HepG2 (cell line): ENCODE data around the gene CHST3. TPM values are rescaled to one million over a fixed set of nuclear protein-coding genes. Genes with fewer than 3 reads are reported as not detected.
A peak's percentile ranks its signal among the peaks of the same experiment; 100 is the strongest.

Source experiments
- ELF4 ChIP-seq: sonication (generic); formaldehyde crosslinking; IDR thresholded peaks from 2 replicates; pipeline ENCODE4 v1.5.0; 2020; ENCODE audit warnings: missing genetic modification reagents, mild to moderate bottlenecking, moderate library complexity, borderline replicate concordance
- FLYWCH1 ChIP-seq: sonication (generic); formaldehyde crosslinking; IDR thresholded peaks from 2 replicates; pipeline ENCODE4 v1.8.1; 2023; ENCODE audit warnings: mild to moderate bottlenecking, missing genetic modification reagents
- MAX ChIP-seq: IDR thresholded peaks from 2 replicates; pipeline ENCODE4 v1.6.1; 2012; ENCODE audit warnings: inconsistent platforms
- MED1 ChIP-seq: sonication (generic); formaldehyde crosslinking; IDR thresholded peaks from 2 replicates; pipeline ENCODE4 v1.4.0; 2020; ENCODE audit warnings: missing genetic modification reagents
- MTF2 ChIP-seq: sonication (generic); formaldehyde crosslinking; IDR thresholded peaks from 2 replicates; pipeline ENCODE4 v1.5.0; 2020; ENCODE audit warnings: missing genetic modification reagents, borderline replicate concordance
- TFDP1 ChIP-seq: IDR thresholded peaks from 2 replicates; pipeline ENCODE4 v1.6.1; 2016; ENCODE audit warnings: missing compliant biosample characterization, missing genetic modification reagents, borderline replicate concordance
- TGIF2 ChIP-seq: IDR thresholded peaks from 2 replicates; pipeline ENCODE4 v1.6.1; 2016; ENCODE audit warnings: control low read depth, missing compliant biosample characterization
- YEATS4 ChIP-seq: sonication (generic); formaldehyde crosslinking; IDR thresholded peaks from 2 replicates; pipeline ENCODE4 v1.4.0; 2020; ENCODE audit warnings: missing genetic modification reagents, borderline replicate concordance
- YY1 ChIP-seq: IDR thresholded peaks from 2 replicates; pipeline ENCODE4 v1.6.1; 2011; ENCODE audit warnings: low read length, low read depth, moderate library complexity, mild to moderate bottlenecking; ENCODE audit not compliant: insufficient read depth, insufficient replicate concordance
- ZBTB7A ChIP-seq: sonication (generic); formaldehyde crosslinking; IDR thresholded peaks from 2 replicates; pipeline ENCODE4 v1.8.0; 2022; ENCODE audit warnings: mild to moderate bottlenecking, missing genetic modification reagents
- ZHX1 ChIP-seq: sonication (generic); formaldehyde crosslinking; IDR thresholded peaks from 2 replicates; pipeline ENCODE4 v1.8.1; 2022; ENCODE audit warnings: low read depth, mild to moderate bottlenecking, missing genetic modification reagents
- ZNF235 ChIP-seq: sonication (generic); formaldehyde crosslinking; IDR thresholded peaks from 2 replicates; pipeline ENCODE4 v1.8.1; 2023; ENCODE audit warnings: mild to moderate bottlenecking, missing genetic modification reagents, borderline replicate concordance
- ZNF484 ChIP-seq: sonication (generic); formaldehyde crosslinking; IDR thresholded peaks from 2 replicates; pipeline ENCODE4 v1.5.1; 2020; ENCODE audit warnings: mild to moderate bottlenecking, low read depth, missing genetic modification reagents, borderline replicate concordance
- ZNF75D ChIP-seq: sonication (generic); formaldehyde crosslinking; IDR thresholded peaks from 2 replicates; pipeline ENCODE4 v1.8.1; 2023; ENCODE audit warnings: missing genetic modification reagents, mild to moderate bottlenecking, borderline replicate concordance
- ZNF83 ChIP-seq: sonication (generic); formaldehyde crosslinking; IDR thresholded peaks from 2 replicates; pipeline ENCODE4 v1.4.0; 2020; ENCODE audit warnings: missing genetic modification reagents, mild to moderate bottlenecking, borderline replicate concordance
- polyA plus RNA-seq, 8 experiments: library from polyadenylated mRNA; depleted of rRNA in 3 of 8; stranded (reverse) in 7 of 8; unstranded in 1 of 8; fragments of >200 nt; fragmentation: Illumina TruSeq in 4 of 8; extraction: Trizol in 4 of 8; gene quantifications; 2 replicates each; pipeline versions ENCODE4 v1.2.1 to v1.2.3, GENCODE V29; 2011 to 2016; ENCODE audit warnings: low read depth in 4 of 8, missing spikeins in 1 of 8, mixed read lengths in 1 of 8; ENCODE audit not compliant: insufficient read depth in 1 of 8
- total RNA-seq, 5 experiments: library from RNA; depleted of rRNA; stranded (reverse); fragments of >200 nt; fragmentation: Illumina TruSeq; extraction: Trizol; gene quantifications; 2 replicates each; pipeline ENCODE4 v1.2.3, GENCODE V29; 2016; ENCODE audit warnings: low read depth in 1 of 5
- TF ChIP-seq, protein P1 (sequence below): sonication (generic); formaldehyde crosslinking; IDR thresholded peaks from 2 replicates; pipeline ENCODE4 v1.5.1; 2020; ENCODE audit warnings: missing genetic modification reagents, mild to moderate bottlenecking, borderline replicate concordance
- TF ChIP-seq, protein P2 (sequence below): sonication (generic); formaldehyde crosslinking; IDR thresholded peaks from 2 replicates; pipeline ENCODE4 v1.5.0; 2020; ENCODE audit warnings: missing genetic modification reagents
- TF ChIP-seq, protein P3 (sequence below): sonication (generic); formaldehyde crosslinking; IDR thresholded peaks from 2 replicates; pipeline ENCODE4 v1.5.0; 2020; ENCODE audit warnings: mild to moderate bottlenecking, missing genetic modification reagents
- TF ChIP-seq, protein P4 (sequence below): sonication (generic); formaldehyde crosslinking; IDR thresholded peaks from 2 replicates; pipeline ENCODE4 v1.4.0; 2020; ENCODE audit warnings: mild to moderate bottlenecking, missing genetic modification reagents

The CHST3 gene
- total and polyA plus RNA-seq, 2 of the 13 experiments (the other 11 are each of a cell fraction or from before 2014, with no cell fraction given), result 7.2 to 18.7 TPM

DNA sequence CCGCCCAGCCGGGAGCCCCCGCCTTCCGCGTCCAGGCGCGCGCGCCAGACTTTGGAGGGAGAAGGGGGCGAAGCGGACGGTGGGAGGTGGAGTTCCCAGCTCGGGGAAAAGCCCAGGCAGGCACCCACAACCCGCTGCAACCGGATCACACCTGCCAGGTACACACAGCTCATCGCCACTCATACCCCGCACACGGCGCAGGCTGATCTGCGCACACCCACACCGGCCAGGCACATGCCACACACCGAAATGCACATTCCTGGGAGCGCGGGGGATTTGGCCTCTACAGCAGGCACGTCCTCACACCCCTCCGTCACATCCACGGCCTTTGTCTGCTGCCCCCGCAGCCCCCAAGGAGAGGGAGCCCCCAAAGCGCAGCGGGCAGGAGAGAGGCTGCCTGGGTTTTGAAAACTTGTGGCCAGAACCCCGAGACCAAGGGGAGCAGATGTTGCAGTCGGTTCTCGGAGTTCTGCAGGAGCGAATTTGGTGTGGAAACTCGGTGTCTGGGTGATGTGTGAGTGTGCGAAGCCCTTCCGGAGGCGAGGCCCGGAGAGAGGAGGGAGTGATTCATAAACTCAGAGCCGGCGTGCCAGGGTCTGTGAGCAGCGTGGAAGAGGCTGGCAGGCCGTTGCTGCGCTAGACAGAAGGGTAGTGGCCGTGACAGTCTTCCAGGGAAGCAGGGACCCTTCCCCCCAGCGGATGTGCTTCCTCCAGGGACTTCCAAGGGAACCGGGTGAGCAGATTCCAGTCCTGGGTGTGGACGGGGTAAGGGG is 734 bp downstream of the CHST3 start (continued):
- TF ChIP-seq TGIF2, result no peak
- no peak for TF ChIP-seq MTF2 (CRISPR knock-in tag)
- TF ChIP-seq ZNF83, result no peak
- TF ChIP-seq MED1 (CRISPR knock-in tag), result no peak
- peak; percentile 29; the same call in 1 of the 2 replicates for TF ChIP-seq ZHX1 (CRISPR knock-in tag)
- no peak for TF ChIP-seq FLYWCH1 (CRISPR knock-in tag)
- 0 out of 2 replicates have a peak, but pooled peaks have one; percentile 40 for TF ChIP-seq ZBTB7A
- TF ChIP-seq, protein P1, sequence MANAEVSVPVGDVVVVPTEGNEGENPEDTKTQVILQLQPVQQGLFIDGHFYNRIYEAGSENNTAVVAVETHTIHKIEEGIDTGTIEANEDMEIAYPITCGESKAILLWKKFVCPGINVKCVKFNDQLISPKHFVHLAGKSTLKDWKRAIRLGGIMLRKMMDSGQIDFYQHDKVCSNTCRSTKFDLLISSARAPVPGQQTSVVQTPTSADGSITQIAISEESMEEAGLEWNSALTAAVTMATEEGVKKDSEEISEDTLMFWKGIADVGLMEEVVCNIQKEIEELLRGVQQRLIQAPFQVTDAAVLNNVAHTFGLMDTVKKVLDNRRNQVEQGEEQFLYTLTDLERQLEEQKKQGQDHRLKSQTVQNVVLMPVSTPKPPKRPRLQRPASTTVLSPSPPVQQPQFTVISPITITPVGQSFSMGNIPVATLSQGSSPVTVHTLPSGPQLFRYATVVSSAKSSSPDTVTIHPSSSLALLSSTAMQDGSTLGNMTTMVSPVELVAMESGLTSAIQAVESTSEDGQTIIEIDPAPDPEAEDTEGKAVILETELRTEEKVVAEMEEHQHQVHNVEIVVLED (CRISPR knock-in tag), result no peak
- 0 out of 2 replicates have a peak, but pooled peaks have one; percentile 58 for TF ChIP-seq ZNF484 (CRISPR knock-in tag)
- no peak for TF ChIP-seq ZNF75D (CRISPR knock-in tag)
- TF ChIP-seq MAX, result peak; percentile 84
- TF ChIP-seq, protein P2, sequence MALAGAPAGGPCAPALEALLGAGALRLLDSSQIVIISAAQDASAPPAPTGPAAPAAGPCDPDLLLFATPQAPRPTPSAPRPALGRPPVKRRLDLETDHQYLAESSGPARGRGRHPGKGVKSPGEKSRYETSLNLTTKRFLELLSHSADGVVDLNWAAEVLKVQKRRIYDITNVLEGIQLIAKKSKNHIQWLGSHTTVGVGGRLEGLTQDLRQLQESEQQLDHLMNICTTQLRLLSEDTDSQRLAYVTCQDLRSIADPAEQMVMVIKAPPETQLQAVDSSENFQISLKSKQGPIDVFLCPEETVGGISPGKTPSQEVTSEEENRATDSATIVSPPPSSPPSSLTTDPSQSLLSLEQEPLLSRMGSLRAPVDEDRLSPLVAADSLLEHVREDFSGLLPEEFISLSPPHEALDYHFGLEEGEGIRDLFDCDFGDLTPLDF (CRISPR knock-in tag), result no peak
- TF ChIP-seq, protein P3, sequence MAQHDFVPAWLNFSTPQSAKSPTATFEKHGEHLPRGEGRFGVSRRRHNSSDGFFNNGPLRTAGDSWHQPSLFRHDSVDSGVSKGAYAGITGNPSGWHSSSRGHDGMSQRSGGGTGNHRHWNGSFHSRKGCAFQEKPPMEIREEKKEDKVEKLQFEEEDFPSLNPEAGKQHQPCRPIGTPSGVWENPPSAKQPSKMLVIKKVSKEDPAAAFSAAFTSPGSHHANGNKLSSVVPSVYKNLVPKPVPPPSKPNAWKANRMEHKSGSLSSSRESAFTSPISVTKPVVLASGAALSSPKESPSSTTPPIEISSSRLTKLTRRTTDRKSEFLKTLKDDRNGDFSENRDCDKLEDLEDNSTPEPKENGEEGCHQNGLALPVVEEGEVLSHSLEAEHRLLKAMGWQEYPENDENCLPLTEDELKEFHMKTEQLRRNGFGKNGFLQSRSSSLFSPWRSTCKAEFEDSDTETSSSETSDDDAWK (CRISPR knock-in tag), result no peak
- TF ChIP-seq YY1, result no peak
- TF ChIP-seq TFDP1 (CRISPR knock-in tag), result peak; percentile 42; the same call in 1 of the 2 replicates
- 0 out of 2 replicates have a peak, but pooled peaks have one; percentile 28 for TF ChIP-seq YEATS4 (CRISPR knock-in tag)
- TF ChIP-seq ELF4 (CRISPR knock-in tag), result no peak
- no peak for TF ChIP-seq ZNF235 (CRISPR knock-in tag)
- TF ChIP-seq, protein P4, sequence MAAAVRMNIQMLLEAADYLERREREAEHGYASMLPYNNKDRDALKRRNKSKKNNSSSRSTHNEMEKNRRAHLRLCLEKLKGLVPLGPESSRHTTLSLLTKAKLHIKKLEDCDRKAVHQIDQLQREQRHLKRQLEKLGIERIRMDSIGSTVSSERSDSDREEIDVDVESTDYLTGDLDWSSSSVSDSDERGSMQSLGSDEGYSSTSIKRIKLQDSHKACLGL (CRISPR knock-in tag), result no peak; the same call in 1 of the 2 replicates
